HG03139 (cell line): ENCODE data around the gene PRICKLE2.

Experiments used
- ATAC-seq: cut with Tn5 transposase; IDR thresholded peaks from one replicate; pipeline ENCODE4 v1.9.1; 2021; ENCODE audit not compliant: unreplicated experiment

PRICKLE2 gene

GRCh38 chr3:64080616-64081234, 144.5 kb downstream of the PRICKLE2 start:
- ATAC-seq = no peak

- no peak for ATAC-seq
Observed at GRCh38 chr3:64079369-64080150, 145.7 kb downstream of the PRICKLE2 start.

- ATAC-seq = no peak
Observed at GRCh38 chr3:64078966-64079365, 146.3 kb downstream of the PRICKLE2 start.

- no peak for ATAC-seq
Observed at GRCh38 chr3:64074895-64075679, 150.2 kb downstream of the PRICKLE2 start.

GRCh38 chr3:64074060-64074459, 151.2 kb downstream of the PRICKLE2 start:
- no peak for ATAC-seq

- no peak for ATAC-seq
Observed at GRCh38 chr3:64073158-64073761, 152.0 kb downstream of the PRICKLE2 start.

- no peak for ATAC-seq
Observed at GRCh38 chr3:64072126-64072525, 153.1 kb downstream of the PRICKLE2 start.

GRCh38 chr3:64070704-64071103, 154.6 kb downstream of the PRICKLE2 start:
- no peak for ATAC-seq

- no peak for ATAC-seq
Observed at GRCh38 chr3:64067506-64068346, 157.5 kb downstream of the PRICKLE2 start.

- ATAC-seq = no peak
Observed at GRCh38 chr3:64064804-64065203, 160.5 kb downstream of the PRICKLE2 start.

GRCh38 chr3:64063983-64064438, 161.3 kb downstream of the PRICKLE2 start:
- ATAC-seq = no peak

GRCh38 chr3:64063207-64063982, 161.9 kb downstream of the PRICKLE2 start:
- no peak for ATAC-seq

GRCh38 chr3:64061628-64062027, 163.6 kb downstream of the PRICKLE2 start:
- no peak for ATAC-seq

- no peak for ATAC-seq
Observed at GRCh38 chr3:64059484-64060175, 165.6 kb downstream of the PRICKLE2 start.

- no peak for ATAC-seq
Observed at GRCh38 chr3:64058566-64058965, 166.7 kb downstream of the PRICKLE2 start.

- ATAC-seq = no peak
Observed at GRCh38 chr3:64057231-64057630, 168.0 kb downstream of the PRICKLE2 start.

- ATAC-seq = no peak
Observed at GRCh38 chr3:64056606-64057180, 168.6 kb downstream of the PRICKLE2 start.

GRCh38 chr3:64055076-64055475, 170.2 kb downstream of the PRICKLE2 start:
- ATAC-seq = no peak

- no peak for ATAC-seq
Observed at GRCh38 chr3:64054488-64054887, 170.8 kb downstream of the PRICKLE2 start.
